ENCODE results near the gene FAM234B. TPM values are rescaled to one million over a fixed set of nuclear protein-coding genes. Genes with fewer than 3 reads are reported as not detected.

Gene FAM234B
- polyA plus RNA-seq, 3 donors, result 1.6 to 3.2 (median 2.0) TPM

DNA sequence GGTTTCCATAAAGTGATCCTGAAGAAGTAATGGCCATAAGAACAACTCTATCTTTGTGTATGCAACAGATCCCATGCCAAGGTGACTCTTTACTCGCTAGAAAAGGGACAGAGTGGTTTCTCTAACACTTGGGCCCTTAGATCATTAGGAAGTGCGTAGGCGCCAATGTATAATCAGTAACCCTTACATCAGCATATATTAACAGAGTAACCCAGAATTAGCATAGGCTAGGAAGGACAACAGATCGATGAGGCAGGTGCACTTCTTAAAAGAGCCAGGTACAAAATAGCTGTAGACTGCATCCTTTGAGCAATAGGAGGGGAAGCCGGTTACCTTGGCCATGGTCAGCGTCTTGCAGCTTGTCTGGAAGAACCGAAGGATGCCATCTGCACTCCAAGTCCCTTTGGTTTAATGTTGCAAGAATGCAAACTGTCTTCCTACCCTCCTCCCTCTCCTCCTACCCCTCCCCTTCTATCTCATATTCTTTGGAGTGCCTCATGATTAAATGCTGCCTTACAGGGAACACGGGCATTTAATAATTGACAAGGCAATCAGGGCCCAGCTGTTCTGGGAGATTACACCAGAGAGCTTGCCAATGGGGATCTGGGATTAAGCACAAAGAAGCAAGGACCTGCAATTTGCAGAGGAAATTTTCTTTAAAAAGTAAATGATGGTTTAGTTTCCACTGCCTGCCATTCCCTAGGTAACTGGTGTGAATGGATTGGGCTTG, 51.2 kb downstream of the FAM234B start:
- Histone ChIP-seq H3K27me3 (ENCODE audit: control insufficient read depth in 2 of 2, insufficient read depth in 2 of 2, low read length in 2 of 2) (no peaks in the 10 kb centered on the region), H3K9me3 (replicated peaks in 1 of 2; ENCODE audit: control insufficient read depth in 1 of 2, insufficient read depth in 1 of 2, low read length in 2 of 2) (no peaks in the 10 kb centered on the region), H2AFZ (ENCODE audit: insufficient read depth, low read depth, low read length, poor library complexity, severe bottlenecking) (no peak overlapping the region), H4K20me1 (ENCODE audit: insufficient read depth, low read length) (no peaks in the 10 kb centered on the region), H3K9ac (ENCODE audit: insufficient read depth, low read length, poor library complexity, severe bottlenecking) (no peak overlapping the region), H3K4me2 (replicated peaks; ENCODE audit: extremely low read depth, low read length, poor library complexity, severe bottlenecking) (no peak overlapping the region), H3K4me1 (ENCODE audit: control insufficient read depth in 1 of 2, insufficient read depth in 2 of 2, low read length in 2 of 2) (peaks cover 45% of the 10 kb centered on the region in 2 donors), H3K4me3 (replicated peaks in 1 of 3; ENCODE audit: low read depth in 2 of 3, low read length in 3 of 3) (no peak overlapping the region), H3K27ac (ENCODE audit: low read depth in 1 of 2, low read length in 2 of 2) (peak overlapping the region in 1 of 2 donors; percentile 52), H3K36me3 (replicated peaks in 1 of 2; ENCODE audit: control insufficient read depth in 1 of 2, insufficient read depth in 2 of 2, low read length in 2 of 2) (no peaks in the 10 kb centered on the region), H3K79me2 (ENCODE audit: insufficient read depth, low read length) (no peaks in the 10 kb centered on the region)
- Mint-ChIP-seq H3K36me3 (peaks cover 0 to 2% of the 10 kb centered on the region in 2 donors), H3K4me1 (peaks cover 51% of the 10 kb centered on the region), H3K27me3 (ENCODE audit: low read depth in 3 of 3) (peaks cover 0 to 5% (median 0%) of the 10 kb centered on the region in 3 donors), H3K9me3 (no peaks in the 10 kb centered on the region), H3K27ac (peak overlapping the region in 3 of 7 donors; percentile 71 to 92 (median 76)), H3K4me3 (no peak overlapping the region)
- no peak for DNase-seq
- TF ChIP-seq, protein P1, sequence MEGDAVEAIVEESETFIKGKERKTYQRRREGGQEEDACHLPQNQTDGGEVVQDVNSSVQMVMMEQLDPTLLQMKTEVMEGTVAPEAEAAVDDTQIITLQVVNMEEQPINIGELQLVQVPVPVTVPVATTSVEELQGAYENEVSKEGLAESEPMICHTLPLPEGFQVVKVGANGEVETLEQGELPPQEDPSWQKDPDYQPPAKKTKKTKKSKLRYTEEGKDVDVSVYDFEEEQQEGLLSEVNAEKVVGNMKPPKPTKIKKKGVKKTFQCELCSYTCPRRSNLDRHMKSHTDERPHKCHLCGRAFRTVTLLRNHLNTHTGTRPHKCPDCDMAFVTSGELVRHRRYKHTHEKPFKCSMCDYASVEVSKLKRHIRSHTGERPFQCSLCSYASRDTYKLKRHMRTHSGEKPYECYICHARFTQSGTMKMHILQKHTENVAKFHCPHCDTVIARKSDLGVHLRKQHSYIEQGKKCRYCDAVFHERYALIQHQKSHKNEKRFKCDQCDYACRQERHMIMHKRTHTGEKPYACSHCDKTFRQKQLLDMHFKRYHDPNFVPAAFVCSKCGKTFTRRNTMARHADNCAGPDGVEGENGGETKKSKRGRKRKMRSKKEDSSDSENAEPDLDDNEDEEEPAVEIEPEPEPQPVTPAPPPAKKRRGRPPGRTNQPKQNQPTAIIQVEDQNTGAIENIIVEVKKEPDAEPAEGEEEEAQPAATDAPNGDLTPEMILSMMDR (IDR thresholded peaks at IDR 0.05), result no peak
- WGBS (ENCODE audit: insufficient coverage), result 80% methylated on average over 2 of the region's 8 CpGs
- intact Hi-C loops (cut with micrococcal nuclease), result loop anchor here (5.0 to 10.0 kb wide), 4 partner anchors 93 to 1867 kb away; partner anchors contain the start of genes ARHGDIB (in 1 of the 2) and HEBP1 (in 1 of the 2)

DNA sequence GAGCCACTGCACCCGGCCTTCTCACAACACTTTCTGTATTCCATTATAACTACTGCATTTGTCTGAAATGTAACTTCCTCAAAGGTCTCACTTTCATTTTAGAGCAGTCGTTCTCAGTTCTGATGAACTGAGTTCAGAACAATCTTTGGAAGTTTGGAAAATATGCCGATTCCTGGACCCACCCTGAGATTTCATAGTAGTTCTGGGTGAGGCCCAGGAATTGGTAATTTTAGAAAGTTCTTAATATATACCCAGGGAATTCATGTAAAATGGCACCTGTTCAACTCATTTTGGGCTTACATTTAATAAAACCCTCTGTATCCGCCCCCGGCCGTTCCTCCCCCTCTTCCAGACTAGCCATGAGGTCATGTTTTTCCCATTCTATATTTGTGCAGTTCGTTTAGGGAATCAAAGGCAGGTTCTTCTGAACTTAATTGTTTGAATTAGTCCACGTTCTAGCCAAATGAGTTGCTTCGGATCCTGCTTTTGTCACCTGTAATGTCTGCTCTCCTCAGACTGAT, 53.4 kb downstream of the FAM234B start:
- Mint-ChIP-seq H3K9me3 (no peaks in the 10 kb centered on the region), H3K4me3 (peak overlapping the region; percentile 79 to 90), H3K27ac (peak overlapping the region; percentile 98 to 100 (median 100)), H3K4me1 (peaks cover 66% of the 10 kb centered on the region), H3K36me3 (peaks cover 0 to 2% of the 10 kb centered on the region in 2 donors), H3K27me3 (ENCODE audit: low read depth in 3 of 3) (peaks cover 0 to 5% (median 0%) of the 10 kb centered on the region in 3 donors)
- H3K79me2 ChIP-seq (ENCODE audit: insufficient read depth, low read length), result no peaks in the 10 kb centered on the region
- no peaks in the 10 kb centered on the region for H3K9me3 ChIP-seq (replicated peaks in 1 of 2; ENCODE audit: control insufficient read depth in 1 of 2, insufficient read depth in 1 of 2, low read length in 2 of 2)
- H2AFZ ChIP-seq (ENCODE audit: insufficient read depth, low read depth, low read length, poor library complexity, severe bottlenecking), result peak overlapping the region; percentile 75
- H4K20me1 ChIP-seq (ENCODE audit: insufficient read depth, low read length), result no peaks in the 10 kb centered on the region
- peak overlapping the region; percentile 88 for H3K9ac ChIP-seq (ENCODE audit: insufficient read depth, low read length, poor library complexity, severe bottlenecking)
- no peaks in the 10 kb centered on the region for H3K36me3 ChIP-seq (replicated peaks in 1 of 2; ENCODE audit: control insufficient read depth in 1 of 2, insufficient read depth in 2 of 2, low read length in 2 of 2)
- H3K4me3 ChIP-seq (replicated peaks in 1 of 3; ENCODE audit: low read depth in 2 of 3, low read length in 3 of 3), result peak overlapping the region; percentile 57 to 94 (median 73)
- H3K27me3 ChIP-seq (ENCODE audit: control insufficient read depth in 2 of 2, insufficient read depth in 2 of 2, low read length in 2 of 2), result no peaks in the 10 kb centered on the region
- intact Hi-C loops (cut with micrococcal nuclease), result loop anchor here (5.0 to 10.0 kb wide), 4 partner anchors 95 to 1865 kb away; partner anchors contain the start of genes ARHGDIB (in 1 of the 2) and HEBP1 (in 1 of the 2)
- H3K27ac ChIP-seq (ENCODE audit: low read depth in 1 of 2, low read length in 2 of 2), result peak overlapping the region; percentile 94 to 98
- peak; percentile 48 to 71 (median 56) for DNase-seq
- H3K4me1 ChIP-seq (ENCODE audit: control insufficient read depth in 1 of 2, insufficient read depth in 2 of 2, low read length in 2 of 2), result peaks cover 61 to 62% of the 10 kb centered on the region in 2 donors
- WGBS (ENCODE audit: insufficient coverage), result 24% methylated on average over 3 of the region's 9 CpGs
- TF ChIP-seq, protein P1 (IDR thresholded peaks at IDR 0.05), result no peak
- peak overlapping the region; percentile 83 for H3K4me2 ChIP-seq (replicated peaks; ENCODE audit: extremely low read depth, low read length, poor library complexity, severe bottlenecking)
